Umbilical cord (tissue), 2 donors: ENCODE results near the gene CTXND1. TPM values are rescaled to one million over a fixed set of nuclear protein-coding genes. Genes with fewer than 3 reads are reported as not detected.

Experiments used
- DNase-seq: peaks from one replicate; pipeline ENCODE4 v3.0.0-alpha.2; 2015; ENCODE audit warnings: low spot score
- total RNA-seq: library from RNA; depleted of rRNA; stranded (reverse); fragments of >200 nt; gene quantifications from one replicate; pipeline ENCODE4 v1.2.3, GENCODE V29; 2014; ENCODE audit warnings: low replicate concordance; ENCODE audit not compliant: insufficient read depth

Gene CTXND1
- total RNA-seq, 1 donor from 2014 or later: 1.7 TPM

- peak; percentile 77 for DNase-seq
Measured at GRCh38 chr15:80160570-80161156, 91.3 kb downstream of the CTXND1 start.

GRCh38 chr15:80159811-80160569, 92.0 kb downstream of the CTXND1 start:
- no peak for DNase-seq

GRCh38 chr15:80159301-80159700, 92.7 kb downstream of the CTXND1 start:
- no peak for DNase-seq

GRCh38 chr15:80157215-80157614, 94.8 kb downstream of the CTXND1 start:
- no peak for DNase-seq

GRCh38 chr15:80156176-80156720, 95.8 kb downstream of the CTXND1 start:
- DNase-seq: no peak

GRCh38 chr15:80155378-80156175, 96.4 kb downstream of the CTXND1 start:
- DNase-seq: peak; percentile 50

- no peak for DNase-seq
Measured at GRCh38 chr15:80155001-80155377, 97.0 kb downstream of the CTXND1 start.

GRCh38 chr15:80154336-80154735, 97.7 kb downstream of the CTXND1 start:
- DNase-seq: no peak

- DNase-seq: no peak
Measured at GRCh38 chr15:80153900-80154299, 98.1 kb downstream of the CTXND1 start.

- peak; percentile 70 for DNase-seq
Measured at GRCh38 chr15:80152896-80153876, 98.8 kb downstream of the CTXND1 start, which contains the start of gene FAH. Gene FAH, plus strand, starts transcription at chr15:80152999. Its CDS starts 56 bp downstream, at chr15:80153055.

GRCh38 chr15:80152180-80152895, 99.7 kb downstream of the CTXND1 start:
- DNase-seq: peak; percentile 97

GRCh38 chr15:80151576-80151975, 100.4 kb downstream of the CTXND1 start:
- DNase-seq: no peak

- DNase-seq: no peak
Measured at GRCh38 chr15:80151148-80151547, 100.9 kb downstream of the CTXND1 start.

Other genes starting within 250 kb of the CTXND1 start
- 180 TPM for gene ZFAND6, start 192.5 kb downstream of the CTXND1 start, total RNA-seq
- gene FAH, start 99.2 kb downstream of the CTXND1 start, total RNA-seq: 19.3 TPM
- gene ARNT2, start 152.2 kb upstream of the CTXND1 start, total RNA-seq: 5.3 TPM